D721Med (cell line): ENCODE data around the gene NPBWR2.

Source experiments
- DNase-seq: peaks from one replicate; pipeline ENCODE4 v3.0.0; 2011; ENCODE audit warnings: low spot score; ENCODE audit not compliant: insufficient read length
- FAIRE-seq: peaks from 2 replicates; lab custom pipeline; 2011; peaks lifted over from hg19 to GRCh38; lab: Jason Lieb, UNC
- TF ChIP-seq, protein P1 (sequence below): IDR thresholded peaks from 2 replicates; pipeline ENCODE4 v1.5.1; 2012; ENCODE audit warnings: mild to moderate bottlenecking, control low read depth; ENCODE audit not compliant: insufficient read depth; ENCODE audit errors: missing control alignments

The NPBWR2 gene

DNA sequence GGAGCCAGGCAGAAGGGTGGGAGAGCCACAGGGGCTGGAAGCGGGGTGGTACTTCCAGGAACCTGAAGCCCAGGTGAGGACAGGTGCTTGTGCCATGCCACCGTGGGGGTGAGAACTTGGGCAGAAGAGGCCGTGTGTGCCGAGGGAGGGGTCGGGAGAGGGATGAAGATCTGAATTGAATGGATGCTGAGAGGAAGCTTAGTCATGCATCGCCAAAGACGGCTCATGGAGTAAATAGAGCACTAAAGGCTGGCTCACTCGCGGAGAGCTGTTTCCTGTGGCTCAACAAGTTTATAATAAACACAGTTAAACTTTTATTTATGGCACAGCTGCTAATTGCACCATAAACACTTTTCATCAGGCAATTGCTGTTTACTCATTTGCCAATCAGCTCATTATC is 35.2 kb upstream of the NPBWR2 start:
- DNase-seq (no peak), FAIRE-seq (no peak)
- TF ChIP-seq, protein P1, sequence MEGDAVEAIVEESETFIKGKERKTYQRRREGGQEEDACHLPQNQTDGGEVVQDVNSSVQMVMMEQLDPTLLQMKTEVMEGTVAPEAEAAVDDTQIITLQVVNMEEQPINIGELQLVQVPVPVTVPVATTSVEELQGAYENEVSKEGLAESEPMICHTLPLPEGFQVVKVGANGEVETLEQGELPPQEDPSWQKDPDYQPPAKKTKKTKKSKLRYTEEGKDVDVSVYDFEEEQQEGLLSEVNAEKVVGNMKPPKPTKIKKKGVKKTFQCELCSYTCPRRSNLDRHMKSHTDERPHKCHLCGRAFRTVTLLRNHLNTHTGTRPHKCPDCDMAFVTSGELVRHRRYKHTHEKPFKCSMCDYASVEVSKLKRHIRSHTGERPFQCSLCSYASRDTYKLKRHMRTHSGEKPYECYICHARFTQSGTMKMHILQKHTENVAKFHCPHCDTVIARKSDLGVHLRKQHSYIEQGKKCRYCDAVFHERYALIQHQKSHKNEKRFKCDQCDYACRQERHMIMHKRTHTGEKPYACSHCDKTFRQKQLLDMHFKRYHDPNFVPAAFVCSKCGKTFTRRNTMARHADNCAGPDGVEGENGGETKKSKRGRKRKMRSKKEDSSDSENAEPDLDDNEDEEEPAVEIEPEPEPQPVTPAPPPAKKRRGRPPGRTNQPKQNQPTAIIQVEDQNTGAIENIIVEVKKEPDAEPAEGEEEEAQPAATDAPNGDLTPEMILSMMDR: no peak

DNA sequence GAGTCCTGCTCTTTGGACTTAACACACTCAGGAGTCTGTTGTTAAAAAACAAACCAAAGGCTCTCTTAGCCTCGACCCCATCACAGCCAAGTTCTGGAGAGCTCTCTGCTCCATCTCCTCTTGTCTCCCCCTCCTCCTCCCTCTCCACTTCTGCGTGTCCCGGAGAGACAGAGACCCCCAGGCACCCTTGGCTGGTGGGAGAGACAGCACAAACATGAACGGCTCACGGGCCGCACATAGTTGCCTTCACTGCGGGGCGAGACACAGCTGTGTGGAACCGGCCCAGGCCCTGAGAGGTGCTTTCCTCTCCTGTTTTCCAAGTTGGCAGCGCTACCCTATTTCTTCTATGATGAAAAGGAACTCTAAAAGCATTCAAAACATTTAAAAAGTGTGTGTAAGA is 33.6 kb upstream of the NPBWR2 start:
- TF ChIP-seq, protein P1: no peak
- DNase-seq (peak; percentile 9), FAIRE-seq (no peak)

DNA sequence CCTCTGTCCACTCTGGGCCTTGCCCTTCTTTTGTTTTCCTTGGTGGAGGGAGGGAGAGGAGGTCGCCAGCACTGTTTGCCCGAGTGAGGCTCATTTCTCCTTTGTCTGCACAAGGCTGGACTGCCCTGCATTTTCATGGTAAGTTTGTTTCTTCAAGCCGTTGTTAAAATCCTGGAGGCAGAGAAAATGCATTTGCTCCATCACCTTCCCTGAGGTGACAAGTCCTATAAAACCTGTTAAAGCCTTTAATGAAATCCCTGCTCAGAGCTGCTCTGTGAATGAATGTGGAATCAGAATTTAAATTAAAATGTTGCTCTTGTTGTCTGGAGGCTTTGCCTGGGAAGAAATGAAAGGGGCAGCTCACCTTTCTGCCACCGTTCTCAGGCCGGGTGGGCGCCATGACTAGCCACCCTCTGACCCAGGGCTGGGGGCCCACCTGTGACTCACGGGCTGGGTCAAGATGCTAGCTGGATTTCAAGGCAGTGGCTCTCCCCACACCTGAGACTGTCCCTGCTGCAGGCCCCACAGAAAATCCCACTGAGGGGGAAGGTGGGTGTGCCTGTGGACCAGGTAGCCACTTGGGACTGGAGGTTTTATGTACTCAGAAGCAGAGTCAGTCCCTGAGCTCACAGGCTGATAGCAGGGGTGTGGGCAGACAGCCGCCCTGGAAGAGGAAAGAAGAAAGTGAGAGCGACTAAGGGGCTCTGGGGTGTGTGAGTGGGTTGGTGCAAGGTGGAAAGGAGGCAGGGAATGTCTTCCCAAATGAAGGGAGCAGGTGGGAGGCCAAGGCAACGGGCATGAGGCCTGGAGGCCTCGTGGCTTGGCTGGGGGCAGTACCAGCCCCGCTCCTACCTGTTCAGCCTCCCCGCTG is 32.9 kb upstream of the NPBWR2 start:
- FAIRE-seq (no peak), DNase-seq (peak; percentile 15)

DNA sequence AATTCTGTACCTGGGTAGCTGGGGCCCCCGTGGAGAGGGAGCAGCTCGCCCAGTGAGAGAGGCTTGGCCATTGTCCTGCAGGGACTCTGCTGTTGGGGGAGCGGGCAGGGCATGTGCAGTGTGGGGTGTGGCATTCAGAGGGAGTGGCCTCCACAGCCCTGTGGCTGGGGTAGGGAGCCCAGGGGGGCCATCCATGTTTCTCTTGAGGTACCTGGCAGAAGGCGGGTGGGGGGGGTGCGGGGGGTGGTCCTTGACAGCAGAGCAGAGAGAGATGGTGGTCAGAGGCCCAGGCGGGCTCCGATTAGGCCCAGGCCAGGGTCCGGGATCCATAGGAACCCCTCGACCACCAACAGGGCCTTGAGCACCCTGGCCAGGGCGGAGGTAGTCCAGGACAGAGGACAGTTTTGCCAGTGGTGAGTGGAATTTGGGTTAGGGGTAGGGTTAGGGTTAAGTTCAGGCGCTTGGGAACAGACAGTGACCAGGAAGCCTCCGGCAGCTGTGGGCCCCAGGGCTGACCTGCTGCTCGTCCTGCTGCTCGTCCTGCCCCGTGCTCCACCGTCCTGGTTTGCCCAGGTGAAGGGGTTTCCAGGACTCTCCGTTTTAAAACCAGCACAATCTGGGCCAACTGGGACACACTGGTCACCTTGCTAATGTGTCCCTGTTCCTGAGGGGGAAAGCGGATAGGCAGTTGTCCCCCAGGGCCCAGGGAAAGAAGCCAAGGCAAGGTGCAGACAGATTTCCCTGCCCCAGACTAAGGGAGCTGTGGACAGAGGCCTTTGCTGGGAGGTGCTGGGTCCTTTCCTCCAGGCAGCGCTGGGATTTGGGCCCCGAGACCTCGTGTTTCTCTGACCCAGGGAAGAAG is 32.1 kb upstream of the NPBWR2 start:
- TF ChIP-seq, protein P1: no peak
- DNase-seq: peak; percentile 10
- FAIRE-seq: no peak

More for the DNA sequence above, 32.9 kb upstream of the NPBWR2 start:
- TF ChIP-seq, protein P1: no peak

DNA sequence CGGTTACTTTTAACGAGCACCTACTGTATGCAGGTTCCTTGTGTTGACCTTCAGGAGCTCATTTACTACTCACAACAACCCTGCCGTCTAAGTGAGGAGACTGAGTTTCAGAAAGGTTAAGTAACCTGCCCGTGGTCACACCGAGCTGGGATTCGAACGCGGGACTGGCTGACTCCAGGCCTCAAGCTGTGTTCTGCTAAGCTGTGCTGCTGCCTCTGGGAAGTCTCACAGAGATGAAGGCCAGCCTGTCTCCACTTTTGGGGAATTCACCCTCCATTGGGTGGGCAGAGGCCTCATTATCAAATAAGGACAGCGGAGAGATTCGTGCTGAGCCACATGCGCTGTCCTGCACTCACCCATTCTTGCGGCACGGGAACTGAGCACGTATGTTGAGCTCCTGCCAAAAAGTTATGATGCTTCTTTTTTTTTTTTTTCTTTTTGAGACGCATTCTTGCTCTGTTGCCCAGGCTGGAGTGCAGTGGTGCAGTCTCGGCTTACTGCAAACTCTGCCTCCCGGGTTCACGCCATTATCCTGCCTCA is 31.0 kb upstream of the NPBWR2 start:
- TF ChIP-seq, protein P1: no peak
- FAIRE-seq: no peak
- DNase-seq: no peak

DNA sequence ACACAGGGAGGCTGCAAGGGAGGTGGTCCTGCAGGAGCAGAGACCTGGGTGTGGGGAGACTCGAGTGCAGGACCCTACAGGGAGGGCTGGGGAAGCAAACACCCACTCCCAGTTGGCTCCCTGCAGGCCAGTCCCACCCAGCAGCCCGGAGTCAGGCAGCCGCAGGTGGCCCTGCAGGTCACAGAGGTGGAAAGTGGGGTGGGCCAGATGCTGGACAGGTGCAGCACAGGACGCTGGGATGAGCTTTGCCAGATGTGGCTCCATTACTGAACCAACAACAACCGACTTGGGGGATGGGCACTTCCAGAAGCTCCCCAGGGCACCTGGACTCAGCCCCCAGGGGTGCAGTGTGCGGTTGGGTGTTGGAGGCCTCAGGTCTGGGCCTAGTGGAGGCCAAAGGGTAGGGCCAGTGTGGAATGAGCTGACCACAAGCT is 30.2 kb upstream of the NPBWR2 start:
- DNase-seq: no peak
- no peak for FAIRE-seq
- TF ChIP-seq, protein P1: no peak
